GM19240 (cell line): Measurements from ENCODE around the gene CCDC200.
"Not testable (repeated sequence)": the region's sequence is repeated elsewhere in the genome, so short reads cannot be mapped to it uniquely, and the experiment has no call there.

Experiments used
- DNase-seq: peaks from one replicate; pipeline ENCODE4 v3.0.0; 2011; ENCODE audit warnings: low spot score; ENCODE audit not compliant: insufficient read length

The CCDC200 gene

GRCh38 chr17:43228020-43228782 is at the start of gene CCDC200:
TSS of gene CCDC200 (minus strand) at chr17:43228623. CDS start at chr17:43228554, 69 bp downstream.
- DNase-seq: not testable (repeated sequence)

GRCh38 chr17:43272914-43273313 is 44.5 kb upstream of the CCDC200 start:
- DNase-seq: not testable (repeated sequence)

GRCh38 chr17:43272483-43272882 is 44.1 kb upstream of the CCDC200 start:
- DNase-seq: not testable (repeated sequence)

GRCh38 chr17:43270552-43271504 is 42.4 kb upstream of the CCDC200 start:
- DNase-seq: not testable (repeated sequence)

GRCh38 chr17:43246456-43246855 is 18.0 kb upstream of the CCDC200 start:
- DNase-seq: not testable (repeated sequence)

GRCh38 chr17:43240596-43241352 is 12.4 kb upstream of the CCDC200 start:
- not testable (repeated sequence) for DNase-seq

GRCh38 chr17:43239597-43239996 is 11.2 kb upstream of the CCDC200 start:
- DNase-seq: not testable (repeated sequence)

- DNase-seq: not testable (repeated sequence)
Measured at GRCh38 chr17:43233877-43234276, 5.5 kb upstream of the CCDC200 start, which contains the start of gene RNU2-1. TSS of gene RNU2-1 (minus strand) at chr17:43233977.

- not testable (repeated sequence) for DNase-seq
Measured at GRCh38 chr17:43233263-43233662, 4.8 kb upstream of the CCDC200 start.

GRCh38 chr17:43232021-43232699 is 3.7 kb upstream of the CCDC200 start:
- not testable (repeated sequence) for DNase-seq

GRCh38 chr17:43231205-43232020 is 3.0 kb upstream of the CCDC200 start:
- DNase-seq: not testable (repeated sequence)

GRCh38 chr17:43226393-43226792 is 2.0 kb downstream of the CCDC200 start:
- no peak for DNase-seq

- DNase-seq: no peak
Measured at GRCh38 chr17:43224146-43224705, 4.2 kb downstream of the CCDC200 start.

- DNase-seq: no peak
Measured at GRCh38 chr17:43220511-43221125, 7.8 kb downstream of the CCDC200 start.

- DNase-seq: no peak
Measured at GRCh38 chr17:43219746-43220380, 8.6 kb downstream of the CCDC200 start.

- no peak for DNase-seq
Measured at GRCh38 chr17:43219001-43219400, 9.4 kb downstream of the CCDC200 start.

GRCh38 chr17:43217614-43218087 is 10.8 kb downstream of the CCDC200 start:
- no peak for DNase-seq
